HL-60 (cell line): ENCODE measurements around the gene CENPF.

Experiments used
- DNase-seq, 2 experiments: peaks; one replicate each; pipeline ENCODE4 v3.0.0-alpha.2; 2010 to 2020; ENCODE audit warnings: low read depth in 1 of 2, low spot score in 1 of 2
- H3K27ac ChIP-seq: fragments of 250-450 bp; sonication (Bioruptor Pico); replicated peaks from 2 replicates; pipeline ENCODE4 v1.5.1; 2020; ENCODE audit warnings: mild to moderate bottlenecking, moderate library complexity
- H3K27me3 ChIP-seq: fragments of 250-450 bp; sonication (Bioruptor Pico); 2 replicates; pipeline ENCODE4 v1.5.1; 2021; ENCODE audit warnings: mild to moderate bottlenecking, moderate library complexity; ENCODE audit not compliant: insufficient read depth, poor library complexity, severe bottlenecking
- H3K4me3 ChIP-seq: replicated peaks from 2 replicates; pipeline ENCODE4 v1.5.1; 2011; ENCODE audit warnings: mild to moderate bottlenecking, control low read depth, low read length; ENCODE audit not compliant: insufficient read depth
- CTCF ChIP-seq: IDR thresholded peaks from one replicate; pipeline ENCODE4 v1.5.1; 2011; ENCODE audit warnings: low read length, control low read depth, inconsistent platforms; ENCODE audit not compliant: insufficient read depth
- GABPA ChIP-seq: IDR thresholded peaks from 2 replicates; pipeline ENCODE4 v1.6.1; 2012; ENCODE audit warnings: low read depth
- POLR2AphosphoS5 ChIP-seq: IDR thresholded peaks from 2 replicates; pipeline ENCODE4 v1.6.1; 2012; ENCODE audit warnings: low read depth
- SPI1 ChIP-seq: IDR thresholded peaks from 2 replicates; pipeline ENCODE4 v1.6.1; 2012; ENCODE audit warnings: low read depth, mild to moderate bottlenecking, borderline replicate concordance
- TF ChIP-seq, protein P1 (sequence below): IDR thresholded peaks from 2 replicates; pipeline ENCODE4 v1.6.1; 2012; ENCODE audit warnings: low read depth; ENCODE audit not compliant: insufficient replicate concordance

CENPF gene

DNA sequence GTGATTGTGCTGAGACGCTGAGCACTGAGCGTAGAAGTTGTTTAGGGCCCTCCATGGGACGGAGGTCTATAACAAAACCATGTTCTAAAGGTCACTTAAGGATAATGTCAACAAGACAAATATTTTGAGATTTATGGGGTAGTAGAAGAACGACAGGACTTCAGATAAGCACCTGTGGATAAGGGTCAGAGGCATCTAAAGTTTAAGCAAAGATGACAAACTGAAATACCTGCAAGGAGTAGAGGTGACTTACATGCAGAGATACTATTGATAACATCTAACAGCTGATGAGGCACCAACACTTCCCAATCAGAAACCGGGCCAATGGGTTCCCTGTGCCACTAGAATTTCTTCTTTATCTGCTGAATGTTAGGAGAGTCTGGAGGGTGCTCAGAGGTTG, 83.5 kb downstream of the CENPF start:
- Histone ChIP-seq H3K27me3 (no peaks in the 10 kb centered on the region), H3K4me3 (no peak overlapping the region), H3K27ac (no peak overlapping the region)
- no peak for TF ChIP-seq POLR2AphosphoS5
- no peak for TF ChIP-seq GABPA
- no peak for TF ChIP-seq SPI1
- TF ChIP-seq, protein P1, sequence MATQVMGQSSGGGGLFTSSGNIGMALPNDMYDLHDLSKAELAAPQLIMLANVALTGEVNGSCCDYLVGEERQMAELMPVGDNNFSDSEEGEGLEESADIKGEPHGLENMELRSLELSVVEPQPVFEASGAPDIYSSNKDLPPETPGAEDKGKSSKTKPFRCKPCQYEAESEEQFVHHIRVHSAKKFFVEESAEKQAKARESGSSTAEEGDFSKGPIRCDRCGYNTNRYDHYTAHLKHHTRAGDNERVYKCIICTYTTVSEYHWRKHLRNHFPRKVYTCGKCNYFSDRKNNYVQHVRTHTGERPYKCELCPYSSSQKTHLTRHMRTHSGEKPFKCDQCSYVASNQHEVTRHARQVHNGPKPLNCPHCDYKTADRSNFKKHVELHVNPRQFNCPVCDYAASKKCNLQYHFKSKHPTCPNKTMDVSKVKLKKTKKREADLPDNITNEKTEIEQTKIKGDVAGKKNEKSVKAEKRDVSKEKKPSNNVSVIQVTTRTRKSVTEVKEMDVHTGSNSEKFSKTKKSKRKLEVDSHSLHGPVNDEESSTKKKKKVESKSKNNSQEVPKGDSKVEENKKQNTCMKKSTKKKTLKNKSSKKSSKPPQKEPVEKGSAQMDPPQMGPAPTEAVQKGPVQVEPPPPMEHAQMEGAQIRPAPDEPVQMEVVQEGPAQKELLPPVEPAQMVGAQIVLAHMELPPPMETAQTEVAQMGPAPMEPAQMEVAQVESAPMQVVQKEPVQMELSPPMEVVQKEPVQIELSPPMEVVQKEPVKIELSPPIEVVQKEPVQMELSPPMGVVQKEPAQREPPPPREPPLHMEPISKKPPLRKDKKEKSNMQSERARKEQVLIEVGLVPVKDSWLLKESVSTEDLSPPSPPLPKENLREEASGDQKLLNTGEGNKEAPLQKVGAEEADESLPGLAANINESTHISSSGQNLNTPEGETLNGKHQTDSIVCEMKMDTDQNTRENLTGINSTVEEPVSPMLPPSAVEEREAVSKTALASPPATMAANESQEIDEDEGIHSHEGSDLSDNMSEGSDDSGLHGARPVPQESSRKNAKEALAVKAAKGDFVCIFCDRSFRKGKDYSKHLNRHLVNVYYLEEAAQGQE = no peak
- no peak for TF ChIP-seq CTCF
- DNase-seq = no peak

DNA sequence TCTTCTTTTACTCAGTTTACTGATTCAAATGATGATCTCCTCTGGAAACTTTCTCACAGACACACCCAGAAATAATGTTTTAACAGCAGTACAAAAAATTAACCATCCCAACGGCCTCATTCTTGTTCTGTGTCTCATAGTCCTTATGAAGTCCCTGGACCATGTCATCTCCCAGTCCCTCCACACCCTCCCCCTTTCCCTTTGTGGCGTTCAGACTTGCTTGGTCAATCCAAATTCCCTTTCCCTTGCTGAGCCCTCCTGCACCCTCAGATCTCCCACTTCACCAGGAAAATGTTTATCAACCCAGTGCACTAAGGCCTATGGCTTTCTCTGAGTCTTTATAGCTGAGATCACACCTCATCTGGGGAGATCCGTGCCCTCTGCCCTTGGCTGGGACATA, 85.9 kb downstream of the CENPF start:
- Histone ChIP-seq H3K27ac (no peak overlapping the region), H3K4me3 (no peak overlapping the region), H3K27me3 (no peaks in the 10 kb centered on the region)
- TF ChIP-seq, protein P1 = no peak
- no peak for DNase-seq

DNA sequence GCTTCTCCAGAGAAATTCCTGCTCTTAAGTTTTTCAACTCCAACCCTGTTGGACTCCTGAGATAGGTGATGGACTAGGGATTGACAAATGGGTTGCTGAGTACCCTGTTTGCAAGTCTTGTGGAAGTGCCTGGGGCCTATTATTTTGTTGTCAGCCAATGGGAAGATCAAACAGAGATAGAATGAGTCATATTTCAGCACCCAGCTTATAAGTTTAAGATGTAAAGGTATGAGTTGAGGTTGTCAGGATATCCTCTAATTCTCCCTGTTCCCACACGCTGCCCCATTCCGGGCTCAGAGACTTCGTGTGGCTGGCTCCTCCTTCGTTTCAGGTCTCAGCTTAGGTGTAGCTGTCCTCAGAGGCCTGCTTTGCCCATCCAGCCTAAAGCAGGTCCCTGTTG, 91.8 kb downstream of the CENPF start:
- Histone ChIP-seq H3K4me3 (no peak overlapping the region), H3K27ac (no peak overlapping the region), H3K27me3 (no peaks in the 10 kb centered on the region)
- DNase-seq = no peak
- TF ChIP-seq POLR2AphosphoS5 (no peak), SPI1 (no peak), GABPA (no peak), CTCF (no peak)
- TF ChIP-seq, protein P1 = no peak

DNA sequence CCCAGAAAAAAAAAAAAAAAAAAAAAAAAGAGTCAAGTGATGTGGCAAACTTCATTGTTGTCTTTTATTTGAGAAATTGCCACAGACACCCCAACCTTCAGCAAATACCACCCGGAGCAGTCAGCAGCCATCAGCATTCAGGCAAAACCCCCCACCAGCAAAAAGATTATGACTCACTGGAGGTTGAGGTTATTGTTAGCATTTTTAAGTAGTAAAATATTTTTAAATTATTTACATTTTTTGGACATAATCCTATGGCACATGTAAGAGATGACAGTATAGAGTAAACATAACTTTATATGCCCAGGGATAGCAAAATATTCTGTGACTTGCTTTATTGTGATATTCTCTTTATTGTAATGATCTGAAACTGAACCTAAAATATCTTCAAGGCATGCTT, 95.6 kb downstream of the CENPF start:
- DNase-seq = no peak
- H3K27ac ChIP-seq = no peak overlapping the region
- no peaks in the 10 kb centered on the region for H3K27me3 ChIP-seq
- H3K4me3 ChIP-seq = no peak overlapping the region
- TF ChIP-seq GABPA = no peak
- TF ChIP-seq, protein P1 = no peak
- TF ChIP-seq POLR2AphosphoS5 = no peak
- no peak for TF ChIP-seq SPI1
